ENCODE measurements around the gene CREB5.

The CREB5 gene

DNA sequence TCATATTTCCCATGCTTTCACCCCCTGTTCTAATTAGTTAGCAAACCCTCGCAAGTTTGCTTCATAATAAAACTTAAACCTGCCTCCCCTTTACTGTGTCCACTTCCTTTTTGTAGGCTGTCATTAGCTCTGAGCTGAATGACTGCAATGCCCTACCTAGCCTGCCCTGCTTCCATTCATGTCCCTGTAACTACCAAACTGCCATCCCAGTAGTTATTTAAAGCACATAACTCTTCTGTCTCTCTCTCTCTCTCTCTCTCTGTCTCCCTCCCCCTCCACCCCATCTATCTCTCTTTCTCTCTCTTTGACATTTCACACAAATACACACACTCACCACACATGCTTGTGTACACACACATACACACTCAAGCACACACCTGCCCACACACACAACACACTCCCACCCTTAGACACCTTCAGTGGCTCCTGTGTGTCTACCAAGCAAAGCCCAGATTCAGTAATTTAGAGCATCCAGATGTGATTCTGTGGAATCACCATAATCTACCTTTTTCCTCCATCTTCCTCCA is 430.5 kb downstream of the CREB5 start:
- Histone ChIP-seq H3K36me3 (ENCODE audit: control insufficient read depth, insufficient read depth, low read length) (no peaks in the 10 kb centered on the region), H3K4me3 (replicated peaks; ENCODE audit: low read depth, low read length) (no peak overlapping the region), H3K27me3 (replicated peaks; ENCODE audit: control insufficient read depth, insufficient read depth, low read length) (peaks cover 2% of the 10 kb centered on the region; the same call in 1 of the 2 replicates)
- DNase-seq (ENCODE audit: extremely low read depth, insufficient read length), result no peak
- TF ChIP-seq, protein P1, sequence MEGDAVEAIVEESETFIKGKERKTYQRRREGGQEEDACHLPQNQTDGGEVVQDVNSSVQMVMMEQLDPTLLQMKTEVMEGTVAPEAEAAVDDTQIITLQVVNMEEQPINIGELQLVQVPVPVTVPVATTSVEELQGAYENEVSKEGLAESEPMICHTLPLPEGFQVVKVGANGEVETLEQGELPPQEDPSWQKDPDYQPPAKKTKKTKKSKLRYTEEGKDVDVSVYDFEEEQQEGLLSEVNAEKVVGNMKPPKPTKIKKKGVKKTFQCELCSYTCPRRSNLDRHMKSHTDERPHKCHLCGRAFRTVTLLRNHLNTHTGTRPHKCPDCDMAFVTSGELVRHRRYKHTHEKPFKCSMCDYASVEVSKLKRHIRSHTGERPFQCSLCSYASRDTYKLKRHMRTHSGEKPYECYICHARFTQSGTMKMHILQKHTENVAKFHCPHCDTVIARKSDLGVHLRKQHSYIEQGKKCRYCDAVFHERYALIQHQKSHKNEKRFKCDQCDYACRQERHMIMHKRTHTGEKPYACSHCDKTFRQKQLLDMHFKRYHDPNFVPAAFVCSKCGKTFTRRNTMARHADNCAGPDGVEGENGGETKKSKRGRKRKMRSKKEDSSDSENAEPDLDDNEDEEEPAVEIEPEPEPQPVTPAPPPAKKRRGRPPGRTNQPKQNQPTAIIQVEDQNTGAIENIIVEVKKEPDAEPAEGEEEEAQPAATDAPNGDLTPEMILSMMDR (IDR thresholded peaks at IDR 0.05; ENCODE audit: insufficient read depth, low read length, poor library complexity, severe bottlenecking), result no peak

DNA sequence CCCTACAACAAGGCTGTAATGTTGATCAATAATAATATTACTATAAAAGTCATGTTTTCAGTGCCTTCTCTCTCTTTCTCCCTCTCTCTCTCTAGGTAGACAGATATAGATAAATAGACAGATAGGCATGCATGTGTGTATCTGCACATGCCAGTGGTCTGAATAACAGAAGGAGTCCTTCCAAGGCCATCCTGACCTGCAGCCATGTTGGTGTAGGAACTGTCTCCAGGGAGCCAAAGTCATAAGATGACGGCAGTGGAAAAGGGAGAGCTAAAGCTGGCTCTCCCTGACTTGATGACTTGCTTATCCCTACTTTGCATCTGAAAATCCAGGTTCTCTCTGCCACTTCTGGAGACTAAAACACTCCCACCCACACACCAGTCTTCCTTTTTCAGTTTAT is 432.8 kb downstream of the CREB5 start:
- TF ChIP-seq, protein P1 (IDR thresholded peaks at IDR 0.05; ENCODE audit: insufficient read depth, low read length, poor library complexity, severe bottlenecking), result no peak
- Histone ChIP-seq H3K36me3 (ENCODE audit: control insufficient read depth, insufficient read depth, low read length) (no peaks in the 10 kb centered on the region), H3K4me3 (replicated peaks; ENCODE audit: low read depth, low read length) (no peak overlapping the region), H3K27me3 (replicated peaks; ENCODE audit: control insufficient read depth, insufficient read depth, low read length) (peaks cover 2% of the 10 kb centered on the region; the same call in 1 of the 2 replicates)
- no peak for DNase-seq (ENCODE audit: extremely low read depth, insufficient read length)

DNA sequence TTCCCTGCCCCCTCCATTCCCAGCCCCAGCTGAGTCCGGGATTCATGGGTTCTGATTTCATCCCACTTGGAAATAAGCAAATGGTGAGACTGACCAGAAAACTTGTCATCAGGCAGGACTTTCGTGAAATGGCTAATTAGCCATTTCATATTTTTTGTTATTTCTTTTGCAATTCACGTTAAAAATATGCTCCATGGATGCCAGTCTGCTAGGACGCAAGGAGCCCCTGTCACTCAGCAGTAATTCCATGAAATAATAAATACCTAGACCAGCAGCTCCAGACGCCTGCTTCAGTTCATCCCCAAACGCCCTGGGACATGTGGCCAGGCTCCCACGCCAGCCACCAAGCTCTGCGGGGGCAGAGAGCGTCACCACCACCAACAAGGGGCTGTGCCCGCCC is 434.9 kb downstream of the CREB5 start:
- TF ChIP-seq, protein P1 (IDR thresholded peaks at IDR 0.05; ENCODE audit: insufficient read depth, low read length, poor library complexity, severe bottlenecking), result no peak
- H3K4me3 ChIP-seq (replicated peaks; ENCODE audit: low read depth, low read length), result no peak overlapping the region
- DNase-seq (ENCODE audit: extremely low read depth, insufficient read length), result no peak
- H3K27me3 ChIP-seq (replicated peaks; ENCODE audit: control insufficient read depth, insufficient read depth, low read length), result peaks cover 2% of the 10 kb centered on the region; the same call in 1 of the 2 replicates
- no peaks in the 10 kb centered on the region for H3K36me3 ChIP-seq (ENCODE audit: control insufficient read depth, insufficient read depth, low read length)

- TF ChIP-seq, protein P1 (IDR thresholded peaks at IDR 0.05; ENCODE audit: insufficient read depth, low read length, poor library complexity, severe bottlenecking), result no peak
- H3K36me3 ChIP-seq (ENCODE audit: control insufficient read depth, insufficient read depth, low read length), result no peaks in the 10 kb centered on the region
- no peak for DNase-seq (ENCODE audit: extremely low read depth, insufficient read length)
- peaks cover 2% of the 10 kb centered on the region; the same call in 1 of the 2 replicates for H3K27me3 ChIP-seq (replicated peaks; ENCODE audit: control insufficient read depth, insufficient read depth, low read length)
- no peak overlapping the region for H3K4me3 ChIP-seq (replicated peaks; ENCODE audit: low read depth, low read length)
These were observed 435.4 kb downstream of the CREB5 start for GRCh38 chr7:28847681-28848080.

- no peaks in the 10 kb centered on the region for H3K36me3 ChIP-seq (ENCODE audit: control insufficient read depth, insufficient read depth, low read length)
- DNase-seq (ENCODE audit: extremely low read depth, insufficient read length), result no peak
- TF ChIP-seq, protein P1 (IDR thresholded peaks at IDR 0.05; ENCODE audit: insufficient read depth, low read length, poor library complexity, severe bottlenecking), result no peak
- H3K4me3 ChIP-seq (replicated peaks; ENCODE audit: low read depth, low read length), result no peak overlapping the region
- H3K27me3 ChIP-seq (replicated peaks; ENCODE audit: control insufficient read depth, insufficient read depth, low read length), result peaks cover 2% of the 10 kb centered on the region; the same call in 1 of the 2 replicates
These were observed 436.6 kb downstream of the CREB5 start for GRCh38 chr7:28848906-28849305.

GRCh38 chr7:28850699-28851098 is 438.4 kb downstream of the CREB5 start:
- TF ChIP-seq, protein P1 (IDR thresholded peaks at IDR 0.05; ENCODE audit: insufficient read depth, low read length, poor library complexity, severe bottlenecking), result no peak
- no peak for DNase-seq (ENCODE audit: extremely low read depth, insufficient read length)
- Histone ChIP-seq H3K27me3 (replicated peaks; ENCODE audit: control insufficient read depth, insufficient read depth, low read length) (no peaks in the 10 kb centered on the region), H3K4me3 (replicated peaks; ENCODE audit: low read depth, low read length) (no peak overlapping the region), H3K36me3 (ENCODE audit: control insufficient read depth, insufficient read depth, low read length) (no peaks in the 10 kb centered on the region)

Measured in GM06990 (cell line).